Stimulated activated CD8-positive, alpha-beta memory T cell treated with anti-CD3 and anti-CD28 coated beads, Interleukin-15, amount 100 ng/mL, for 1 hour (primary cell): ENCODE data around the gene PTPRG.

Experiments used
- DNase-seq: peaks from one replicate; pipeline ENCODE4 v3.0.0-alpha.2; 2020; ENCODE audit warnings: low read depth

PTPRG gene

GRCh38 chr3:61965770-61966131 lies 404.4 kb downstream of the PTPRG start:
- no peak for DNase-seq

- no peak for DNase-seq
These were observed 404.8 kb downstream of the PTPRG start for GRCh38 chr3:61966200-61966599.

GRCh38 chr3:61967019-61967418 lies 405.6 kb downstream of the PTPRG start:
- DNase-seq, result no peak

GRCh38 chr3:61967937-61968336 lies 406.6 kb downstream of the PTPRG start:
- no peak for DNase-seq

GRCh38 chr3:61974662-61975061 lies 413.3 kb downstream of the PTPRG start:
- no peak for DNase-seq

- no peak for DNase-seq
These were observed 413.8 kb downstream of the PTPRG start for GRCh38 chr3:61975199-61975598.

GRCh38 chr3:61975936-61976335 lies 414.6 kb downstream of the PTPRG start:
- no peak for DNase-seq

GRCh38 chr3:61978460-61979419 lies 417.4 kb downstream of the PTPRG start:
- no peak for DNase-seq

- no peak for DNase-seq
These were observed 418.3 kb downstream of the PTPRG start for GRCh38 chr3:61979638-61980037.

GRCh38 chr3:61980041-61980440 lies 418.7 kb downstream of the PTPRG start:
- no peak for DNase-seq

- no peak for DNase-seq
These were observed 419.7 kb downstream of the PTPRG start for GRCh38 chr3:61981060-61981459.

GRCh38 chr3:61983479-61983878 lies 422.1 kb downstream of the PTPRG start:
- no peak for DNase-seq

GRCh38 chr3:61985020-61985419 lies 423.6 kb downstream of the PTPRG start:
- DNase-seq, result no peak

- no peak for DNase-seq
These were observed 425.1 kb downstream of the PTPRG start for GRCh38 chr3:61986473-61986872.

- DNase-seq, result no peak
These were observed 428.3 kb downstream of the PTPRG start for GRCh38 chr3:61989681-61990080.

GRCh38 chr3:61990327-61991027 lies 429.1 kb downstream of the PTPRG start:
- DNase-seq, result no peak

GRCh38 chr3:61991706-61992105 lies 430.3 kb downstream of the PTPRG start:
- no peak for DNase-seq

- DNase-seq, result no peak
These were observed 435.0 kb downstream of the PTPRG start for GRCh38 chr3:61996366-61996765.

GRCh38 chr3:61997101-61997500 lies 435.7 kb downstream of the PTPRG start:
- DNase-seq, result no peak

GRCh38 chr3:62003835-62004234 lies 442.5 kb downstream of the PTPRG start:
- no peak for DNase-seq

- no peak for DNase-seq
These were observed 445.7 kb downstream of the PTPRG start for GRCh38 chr3:62007036-62007435.

- no peak for DNase-seq
These were observed 449.6 kb downstream of the PTPRG start for GRCh38 chr3:62010989-62011388.

- no peak for DNase-seq
These were observed 450.3 kb downstream of the PTPRG start for GRCh38 chr3:62011666-62012065.
